Ishikawa (cell line): Measurements from ENCODE around the gene RHOT2.

Source experiments
- CEBPB ChIP-seq: IDR thresholded peaks from 2 replicates; pipeline ENCODE4 v1.6.1; 2012
- CREB1 ChIP-seq: IDR thresholded peaks from 2 replicates; pipeline ENCODE4 v1.6.1; 2012; ENCODE audit warnings: low read depth
- EGR1 ChIP-seq: IDR thresholded peaks from 2 replicates; pipeline ENCODE4 v1.6.1; 2012
- EP300 ChIP-seq: IDR thresholded peaks from 2 replicates; pipeline ENCODE4 v1.6.1; 2012; ENCODE audit warnings: borderline replicate concordance
- FOXM1 ChIP-seq: IDR thresholded peaks from 2 replicates; pipeline ENCODE4 v1.6.1; 2012; ENCODE audit warnings: low read depth, borderline replicate concordance
- NFIC ChIP-seq: IDR thresholded peaks from 2 replicates; pipeline ENCODE4 v1.6.1; 2012
- RAD21 ChIP-seq: IDR thresholded peaks from 2 replicates; pipeline ENCODE4 v1.6.1; 2012; ENCODE audit warnings: low read depth
- TAF1 ChIP-seq: IDR thresholded peaks from 2 replicates; pipeline ENCODE4 v1.6.1; 2012; ENCODE audit warnings: low read depth, mild to moderate bottlenecking
- TCF12 ChIP-seq: IDR thresholded peaks from 2 replicates; pipeline ENCODE4 v1.6.1; 2012; ENCODE audit warnings: low read depth
- TEAD4 ChIP-seq: IDR thresholded peaks from 2 replicates; pipeline ENCODE4 v1.6.1; 2012
- YY1 ChIP-seq: IDR thresholded peaks from 2 replicates; pipeline ENCODE4 v1.6.1; 2012; ENCODE audit warnings: low read depth
- ZBTB7A ChIP-seq: IDR thresholded peaks from 2 replicates; pipeline ENCODE4 v1.6.1; 2012; ENCODE audit warnings: low read depth
- TF ChIP-seq, protein P1 (sequence below): IDR thresholded peaks from 2 replicates; pipeline ENCODE4 v1.6.1; 2012; ENCODE audit warnings: low read depth, mild to moderate bottlenecking
- TF ChIP-seq, protein P2 (sequence below): IDR thresholded peaks from 2 replicates; pipeline ENCODE4 v1.6.1; 2012
- TF ChIP-seq, protein P3 (sequence below): IDR thresholded peaks from 2 replicates; pipeline ENCODE4 v1.6.1; 2012

The RHOT2 gene

DNA sequence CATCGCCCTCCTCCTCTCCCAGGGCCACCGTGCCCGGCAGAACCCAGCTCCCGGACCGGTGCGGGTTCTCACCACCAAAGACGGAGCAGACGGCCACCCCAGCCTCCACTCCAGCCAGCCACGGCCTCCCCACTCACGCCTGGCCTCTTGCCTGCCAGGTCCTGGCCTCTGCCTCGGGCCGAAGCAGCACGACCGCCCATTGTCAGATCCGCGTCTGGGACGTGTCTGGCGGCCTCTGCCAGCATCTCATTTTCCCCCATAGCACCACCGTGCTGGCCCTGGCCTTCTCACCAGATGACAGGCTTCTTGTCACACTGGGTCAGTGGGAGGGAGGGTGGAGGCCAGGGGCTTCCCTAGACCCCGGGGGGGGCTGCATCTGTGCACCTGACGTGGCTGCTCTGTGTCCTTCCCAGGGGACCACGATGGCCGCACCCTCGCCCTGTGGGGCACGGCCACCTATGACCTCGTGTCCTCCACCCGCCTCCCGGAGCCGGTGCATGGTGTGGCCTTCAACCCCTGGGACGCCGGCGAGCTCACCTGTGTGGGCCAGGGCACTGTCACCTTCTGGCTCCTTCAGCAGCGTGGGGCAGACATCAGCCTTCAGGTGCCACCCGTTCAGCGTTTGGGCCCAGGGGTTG, 6.6 kb upstream of the RHOT2 start:
- TF ChIP-seq YY1 (no peak), EGR1 (no peak), EP300 (no peak)

DNA sequence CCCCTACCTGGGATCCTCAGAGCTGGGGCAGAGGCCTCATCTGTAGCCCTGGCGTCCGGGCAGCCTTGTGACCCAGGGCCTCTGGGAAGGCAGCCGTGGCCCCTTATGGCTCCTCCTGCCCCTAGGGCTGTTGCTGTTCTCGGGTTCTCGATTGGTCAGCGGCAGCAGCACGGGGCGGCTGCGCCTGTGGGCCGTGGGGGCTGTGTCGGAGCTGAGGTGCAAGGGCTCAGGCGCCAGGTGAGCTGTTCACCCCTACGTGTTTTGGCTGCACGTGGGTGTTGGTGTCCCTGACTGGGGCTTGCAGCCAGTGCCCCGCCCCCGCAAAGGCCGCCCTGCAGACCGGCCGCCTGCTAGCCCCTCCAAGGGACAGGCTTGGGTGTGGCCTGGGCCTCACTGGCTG, 5.8 kb upstream of the RHOT2 start:
- TF ChIP-seq TCF12 (no peak), CREB1 (no peak), RAD21 (no peak), EGR1 (no peak), NFIC (no peak), ZBTB7A (no peak), TAF1 (no peak)
- TF ChIP-seq, protein P1, sequence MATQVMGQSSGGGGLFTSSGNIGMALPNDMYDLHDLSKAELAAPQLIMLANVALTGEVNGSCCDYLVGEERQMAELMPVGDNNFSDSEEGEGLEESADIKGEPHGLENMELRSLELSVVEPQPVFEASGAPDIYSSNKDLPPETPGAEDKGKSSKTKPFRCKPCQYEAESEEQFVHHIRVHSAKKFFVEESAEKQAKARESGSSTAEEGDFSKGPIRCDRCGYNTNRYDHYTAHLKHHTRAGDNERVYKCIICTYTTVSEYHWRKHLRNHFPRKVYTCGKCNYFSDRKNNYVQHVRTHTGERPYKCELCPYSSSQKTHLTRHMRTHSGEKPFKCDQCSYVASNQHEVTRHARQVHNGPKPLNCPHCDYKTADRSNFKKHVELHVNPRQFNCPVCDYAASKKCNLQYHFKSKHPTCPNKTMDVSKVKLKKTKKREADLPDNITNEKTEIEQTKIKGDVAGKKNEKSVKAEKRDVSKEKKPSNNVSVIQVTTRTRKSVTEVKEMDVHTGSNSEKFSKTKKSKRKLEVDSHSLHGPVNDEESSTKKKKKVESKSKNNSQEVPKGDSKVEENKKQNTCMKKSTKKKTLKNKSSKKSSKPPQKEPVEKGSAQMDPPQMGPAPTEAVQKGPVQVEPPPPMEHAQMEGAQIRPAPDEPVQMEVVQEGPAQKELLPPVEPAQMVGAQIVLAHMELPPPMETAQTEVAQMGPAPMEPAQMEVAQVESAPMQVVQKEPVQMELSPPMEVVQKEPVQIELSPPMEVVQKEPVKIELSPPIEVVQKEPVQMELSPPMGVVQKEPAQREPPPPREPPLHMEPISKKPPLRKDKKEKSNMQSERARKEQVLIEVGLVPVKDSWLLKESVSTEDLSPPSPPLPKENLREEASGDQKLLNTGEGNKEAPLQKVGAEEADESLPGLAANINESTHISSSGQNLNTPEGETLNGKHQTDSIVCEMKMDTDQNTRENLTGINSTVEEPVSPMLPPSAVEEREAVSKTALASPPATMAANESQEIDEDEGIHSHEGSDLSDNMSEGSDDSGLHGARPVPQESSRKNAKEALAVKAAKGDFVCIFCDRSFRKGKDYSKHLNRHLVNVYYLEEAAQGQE: no peak

DNA sequence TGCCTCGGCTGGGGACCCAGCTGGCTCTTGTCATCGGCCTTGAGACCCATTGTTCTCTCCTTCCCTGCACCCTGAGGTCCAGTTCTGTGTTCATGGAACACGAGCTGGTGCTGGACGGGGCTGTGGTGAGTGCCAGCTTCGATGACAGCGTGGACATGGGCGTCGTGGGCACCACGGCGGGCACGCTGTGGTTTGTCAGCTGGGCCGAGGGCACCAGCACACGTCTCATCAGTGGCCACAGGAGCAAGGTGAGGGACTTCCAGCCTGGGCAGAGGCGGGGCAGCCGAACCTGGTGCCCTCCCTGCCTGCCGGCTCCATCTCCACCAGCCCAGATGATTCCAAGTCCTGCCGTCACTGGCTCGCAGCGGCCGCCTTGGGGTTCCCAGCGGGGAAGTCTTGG, 5.3 kb upstream of the RHOT2 start:
- TF ChIP-seq TAF1 (no peak), FOXM1 (no peak), CREB1 (no peak), CEBPB (no peak), RAD21 (no peak), TEAD4 (no peak), EP300 (no peak), TCF12 (no peak), ZBTB7A (no peak), NFIC (no peak), YY1 (no peak), EGR1 (no peak)
- TF ChIP-seq, protein P2, sequence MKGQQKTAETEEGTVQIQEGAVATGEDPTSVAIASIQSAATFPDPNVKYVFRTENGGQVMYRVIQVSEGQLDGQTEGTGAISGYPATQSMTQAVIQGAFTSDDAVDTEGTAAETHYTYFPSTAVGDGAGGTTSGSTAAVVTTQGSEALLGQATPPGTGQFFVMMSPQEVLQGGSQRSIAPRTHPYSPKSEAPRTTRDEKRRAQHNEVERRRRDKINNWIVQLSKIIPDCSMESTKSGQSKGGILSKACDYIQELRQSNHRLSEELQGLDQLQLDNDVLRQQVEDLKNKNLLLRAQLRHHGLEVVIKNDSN: no peak
- TF ChIP-seq, protein P3, sequence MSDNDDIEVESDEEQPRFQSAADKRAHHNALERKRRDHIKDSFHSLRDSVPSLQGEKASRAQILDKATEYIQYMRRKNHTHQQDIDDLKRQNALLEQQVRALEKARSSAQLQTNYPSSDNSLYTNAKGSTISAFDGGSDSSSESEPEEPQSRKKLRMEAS: no peak
- TF ChIP-seq, protein P1: no peak

DNA sequence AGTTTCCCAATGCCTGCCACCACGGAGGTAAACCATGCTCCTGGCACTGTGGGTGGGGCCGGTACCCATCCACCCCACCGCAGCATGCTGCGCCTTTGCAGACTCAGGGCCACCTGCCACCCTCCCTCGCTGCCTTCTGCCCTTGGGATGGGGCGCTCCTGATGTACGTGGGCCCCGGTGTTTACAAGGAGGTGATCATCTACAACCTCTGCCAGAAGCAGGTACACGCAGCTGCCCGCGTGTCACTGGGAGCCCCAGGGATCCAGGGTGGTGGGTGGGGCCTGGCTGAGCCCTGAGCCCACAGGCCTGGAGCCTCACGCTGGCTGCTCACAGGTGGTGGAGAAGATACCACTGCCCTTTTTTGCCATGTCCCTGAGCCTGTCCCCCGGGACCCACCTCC, 1.4 kb upstream of the RHOT2 start:
- TF ChIP-seq, protein P1: no peak
- TF ChIP-seq EP300 (no peak), NFIC (no peak), CREB1 (no peak), EGR1 (no peak)
- TF ChIP-seq, protein P3: no peak

DNA sequence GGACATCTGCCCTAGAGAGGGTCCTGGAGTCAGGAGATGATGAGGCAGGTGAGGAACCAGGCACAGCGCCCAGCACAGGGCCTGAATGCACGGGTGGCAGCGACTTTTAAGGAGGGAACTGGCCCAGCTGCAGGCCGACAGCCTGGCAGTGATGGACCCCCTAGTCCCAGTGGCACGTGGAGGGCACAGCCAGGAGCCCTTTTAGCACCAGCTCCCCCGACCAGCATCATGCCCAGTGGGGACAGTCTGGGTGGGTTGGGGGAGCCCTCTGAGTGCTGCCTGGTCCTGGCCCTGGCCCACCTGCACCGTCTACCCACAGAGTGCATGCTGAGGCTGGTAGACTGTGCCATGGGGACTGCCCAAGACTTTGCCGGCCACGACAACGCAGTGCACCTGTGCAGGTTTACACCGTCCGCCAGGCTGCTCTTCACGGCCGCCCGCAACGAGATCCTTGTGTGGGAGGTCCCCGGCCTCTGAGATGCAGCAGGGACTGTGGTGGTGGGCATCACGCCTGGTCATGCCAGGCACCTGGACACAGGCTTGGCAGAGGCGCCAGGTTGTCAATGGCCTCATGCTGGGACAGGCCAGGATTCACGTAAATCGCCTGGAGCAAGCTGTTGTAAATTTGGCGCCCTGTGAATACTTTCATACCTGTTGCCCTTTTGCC, 686 bp upstream of the RHOT2 start:
- TF ChIP-seq, protein P2: no peak
- no peak for TF ChIP-seq ZBTB7A
